Thyroid gland (tissue), 4 donors: Measurements from ENCODE around the gene SMIM36.
"Not testable (repeated sequence)": the region's sequence is repeated elsewhere in the genome, so short reads cannot be mapped to it uniquely, and the experiment has no call there.

ENCODE experiments used
- POLR2A ChIP-seq, 2 donors: fragments of 450-650 bp; IDR thresholded peaks; one replicate each; pipeline ENCODE4 v1.6.1; 2017; ENCODE audit warnings: antibody characterized with exemption in 2 of 2, mild to moderate bottlenecking in 2 of 2, moderate library complexity in 1 of 2
- TF ChIP-seq, protein P1 (sequence below), 6 experiments: fragments of 200-600 bp in 3 of 6; fragments of 450-650 bp in 3 of 6; sonication (generic) in 3 of 6; IDR thresholded peaks; one replicate each; pipeline ENCODE4 v1.5.1; 2016 to 2019; ENCODE audit warnings: antibody characterized with exemption in 6 of 6, mild to moderate bottlenecking in 2 of 6, inconsistent platforms in 1 of 6, moderate library complexity in 1 of 6

DNA sequence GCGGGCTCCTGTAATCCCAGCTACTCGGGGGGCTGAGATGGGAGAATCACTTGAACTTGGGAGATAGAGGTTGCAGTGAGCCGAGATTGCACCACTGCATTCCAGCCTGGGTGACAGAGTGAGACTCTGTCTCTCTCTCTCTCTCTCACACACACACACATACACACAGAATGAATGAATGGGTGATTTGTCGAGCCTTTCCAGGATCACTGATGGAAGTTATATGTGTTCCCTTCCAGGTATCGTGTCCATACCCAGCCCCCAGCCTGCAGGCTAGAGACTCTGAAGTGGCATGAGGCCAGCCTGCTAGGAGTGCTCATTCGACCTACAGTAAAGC, 88.5 kb downstream of the SMIM36 start:
- TF ChIP-seq, protein P1, sequence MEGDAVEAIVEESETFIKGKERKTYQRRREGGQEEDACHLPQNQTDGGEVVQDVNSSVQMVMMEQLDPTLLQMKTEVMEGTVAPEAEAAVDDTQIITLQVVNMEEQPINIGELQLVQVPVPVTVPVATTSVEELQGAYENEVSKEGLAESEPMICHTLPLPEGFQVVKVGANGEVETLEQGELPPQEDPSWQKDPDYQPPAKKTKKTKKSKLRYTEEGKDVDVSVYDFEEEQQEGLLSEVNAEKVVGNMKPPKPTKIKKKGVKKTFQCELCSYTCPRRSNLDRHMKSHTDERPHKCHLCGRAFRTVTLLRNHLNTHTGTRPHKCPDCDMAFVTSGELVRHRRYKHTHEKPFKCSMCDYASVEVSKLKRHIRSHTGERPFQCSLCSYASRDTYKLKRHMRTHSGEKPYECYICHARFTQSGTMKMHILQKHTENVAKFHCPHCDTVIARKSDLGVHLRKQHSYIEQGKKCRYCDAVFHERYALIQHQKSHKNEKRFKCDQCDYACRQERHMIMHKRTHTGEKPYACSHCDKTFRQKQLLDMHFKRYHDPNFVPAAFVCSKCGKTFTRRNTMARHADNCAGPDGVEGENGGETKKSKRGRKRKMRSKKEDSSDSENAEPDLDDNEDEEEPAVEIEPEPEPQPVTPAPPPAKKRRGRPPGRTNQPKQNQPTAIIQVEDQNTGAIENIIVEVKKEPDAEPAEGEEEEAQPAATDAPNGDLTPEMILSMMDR (IDR thresholded peaks at IDR 0.05) = not testable (repeated sequence)
- TF ChIP-seq POLR2A (IDR thresholded peaks at IDR 0.05) = not testable (repeated sequence)
